Measurements from ENCODE around the gene TPI1. TPM values are rescaled to one million over a fixed set of nuclear protein-coding genes. Genes with fewer than 3 reads are reported as not detected.

Gene TPI1
- total RNA-seq, 1 experiment from 2014 or later: 1,045 TPM

DNA sequence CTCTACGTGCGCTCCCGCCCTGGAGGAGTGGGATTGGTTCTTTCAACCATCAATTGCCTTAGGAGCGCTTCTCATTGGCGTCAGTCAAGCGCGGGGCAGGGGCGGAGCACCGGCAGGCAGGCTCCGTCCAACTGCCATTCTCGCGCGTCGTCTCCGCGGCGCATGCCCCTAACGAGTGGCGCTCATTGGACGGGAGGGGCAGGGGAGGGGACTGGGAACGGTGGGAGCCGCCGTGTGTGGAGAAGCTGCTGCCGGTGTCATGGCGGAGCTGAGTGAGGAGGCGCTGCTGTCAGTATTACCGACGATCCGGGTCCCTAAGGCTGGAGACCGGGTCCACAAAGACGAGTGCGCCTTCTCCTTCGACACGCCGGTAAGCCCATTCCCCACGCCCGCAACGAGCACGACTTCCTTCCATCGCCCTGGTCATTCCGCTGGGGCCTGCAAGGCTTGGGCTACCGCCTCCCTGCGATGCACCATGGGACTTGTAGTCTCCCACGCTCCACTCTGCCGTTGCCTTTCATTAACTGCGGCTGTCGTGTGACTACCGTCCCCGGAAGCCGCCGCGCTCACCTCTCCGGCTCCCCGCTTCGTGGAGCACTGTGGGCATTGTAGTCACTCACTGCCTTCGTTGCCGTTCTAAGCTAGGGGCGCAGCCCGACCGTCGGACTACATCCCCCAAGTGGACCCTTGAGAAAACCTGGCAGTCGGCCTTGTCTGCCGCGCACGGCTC lies 15.2 kb upstream of the TPI1 start, which contains the start of gene USP5 (continued):
- TF ChIP-seq, protein P1, sequence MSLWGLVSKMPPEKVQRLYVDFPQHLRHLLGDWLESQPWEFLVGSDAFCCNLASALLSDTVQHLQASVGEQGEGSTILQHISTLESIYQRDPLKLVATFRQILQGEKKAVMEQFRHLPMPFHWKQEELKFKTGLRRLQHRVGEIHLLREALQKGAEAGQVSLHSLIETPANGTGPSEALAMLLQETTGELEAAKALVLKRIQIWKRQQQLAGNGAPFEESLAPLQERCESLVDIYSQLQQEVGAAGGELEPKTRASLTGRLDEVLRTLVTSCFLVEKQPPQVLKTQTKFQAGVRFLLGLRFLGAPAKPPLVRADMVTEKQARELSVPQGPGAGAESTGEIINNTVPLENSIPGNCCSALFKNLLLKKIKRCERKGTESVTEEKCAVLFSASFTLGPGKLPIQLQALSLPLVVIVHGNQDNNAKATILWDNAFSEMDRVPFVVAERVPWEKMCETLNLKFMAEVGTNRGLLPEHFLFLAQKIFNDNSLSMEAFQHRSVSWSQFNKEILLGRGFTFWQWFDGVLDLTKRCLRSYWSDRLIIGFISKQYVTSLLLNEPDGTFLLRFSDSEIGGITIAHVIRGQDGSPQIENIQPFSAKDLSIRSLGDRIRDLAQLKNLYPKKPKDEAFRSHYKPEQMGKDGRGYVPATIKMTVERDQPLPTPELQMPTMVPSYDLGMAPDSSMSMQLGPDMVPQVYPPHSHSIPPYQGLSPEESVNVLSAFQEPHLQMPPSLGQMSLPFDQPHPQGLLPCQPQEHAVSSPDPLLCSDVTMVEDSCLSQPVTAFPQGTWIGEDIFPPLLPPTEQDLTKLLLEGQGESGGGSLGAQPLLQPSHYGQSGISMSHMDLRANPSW (CRISPR knock-in tag; conservative IDR thresholded peaks at IDR 0.05; ENCODE audit: low read depth): no peak
- peak; percentile 67 for TF ChIP-seq GABPB1 (CRISPR knock-in tag; IDR thresholded peaks at IDR 0.05)

DNA sequence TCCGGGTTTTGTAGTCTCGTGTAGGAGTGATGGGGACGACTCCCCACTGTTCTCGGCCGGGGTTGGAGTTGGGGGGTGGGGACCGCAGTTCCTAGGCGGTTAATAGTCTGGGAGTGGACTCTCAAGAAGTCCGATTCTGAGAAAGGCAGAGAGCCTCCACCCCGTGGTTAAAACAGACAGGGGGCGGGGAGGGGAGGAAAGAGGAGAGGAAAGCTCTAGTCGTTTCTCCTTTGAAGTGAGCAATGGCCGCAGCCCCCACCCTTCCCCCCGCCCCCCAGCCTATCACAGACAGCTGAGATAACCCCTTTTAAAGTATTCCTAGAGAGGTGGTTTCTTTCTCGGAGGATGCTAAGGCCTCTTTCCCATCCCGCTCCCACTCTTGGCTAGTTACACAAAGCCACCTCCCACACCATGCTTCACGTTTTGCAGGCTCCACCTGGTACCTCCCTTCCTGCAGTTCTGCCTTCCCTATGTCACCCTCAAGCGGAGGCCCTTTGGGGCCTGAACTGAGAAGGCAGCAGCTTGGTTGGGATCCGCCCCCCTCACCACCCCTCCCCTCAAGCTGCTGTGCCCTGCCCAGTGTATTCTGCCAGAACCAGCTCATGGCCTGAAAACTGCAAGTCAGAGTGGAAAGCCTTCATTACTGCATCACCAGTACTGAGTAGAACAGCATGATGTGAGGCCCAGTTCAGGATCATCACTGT lies 14.5 kb upstream of the TPI1 start:
- Mint-ChIP-seq H3K9me3 (no peaks in the 10 kb centered on the region), H3K27me3 (ENCODE audit: low read depth) (no peaks in the 10 kb centered on the region), H3K4me3 (peak overlapping the region; percentile 95), H3K36me3 (peaks cover 35% of the 10 kb centered on the region), H3K27ac (peak overlapping the region; percentile 94), H3K4me1 (peaks cover 19% of the 10 kb centered on the region)
- CTCF ChIA-PET: interaction anchor here (0.6 to 6.0 kb wide), 21 partner anchors 11 to 283 kb away, joined by 3 to 181 read pairs (median 10); partner anchors contain the start of genes C12orf57, C1RL, COPS7A and GNB3
- ATAC-seq (no peak), DNase-seq (ENCODE audit: low spot score) (peak; percentile 53)
- POLR2A ChIA-PET: interaction anchor here (0.6 to 3.0 kb wide), 14 partner anchors 9 to 319 kb away, joined by 3 to 33 read pairs (median 8); partner anchors contain the start of genes C12orf57, CD4, GAPDH and MLF2
- TF ChIP-seq ZNF671 (CRISPR knock-in tag; IDR thresholded peaks at IDR 0.05) (no peak), ZNF263 (CRISPR knock-in tag; IDR thresholded peaks at IDR 0.05; ENCODE audit: low read depth) (no peak), RORB (CRISPR knock-in tag; IDR thresholded peaks at IDR 0.05) (no peak), SP1 (CRISPR knock-in tag; conservative IDR thresholded peaks at IDR 0.05) (no peak), ZNF396 (CRISPR knock-in tag; IDR thresholded peaks at IDR 0.05; ENCODE audit: borderline replicate concordance) (no peak), HMGA2 (CRISPR knock-in tag; IDR thresholded peaks at IDR 0.05) (no peak), TP53 (CRISPR knock-in tag; IDR thresholded peaks at IDR 0.05) (no peak)
- TF ChIP-seq, protein P2, sequence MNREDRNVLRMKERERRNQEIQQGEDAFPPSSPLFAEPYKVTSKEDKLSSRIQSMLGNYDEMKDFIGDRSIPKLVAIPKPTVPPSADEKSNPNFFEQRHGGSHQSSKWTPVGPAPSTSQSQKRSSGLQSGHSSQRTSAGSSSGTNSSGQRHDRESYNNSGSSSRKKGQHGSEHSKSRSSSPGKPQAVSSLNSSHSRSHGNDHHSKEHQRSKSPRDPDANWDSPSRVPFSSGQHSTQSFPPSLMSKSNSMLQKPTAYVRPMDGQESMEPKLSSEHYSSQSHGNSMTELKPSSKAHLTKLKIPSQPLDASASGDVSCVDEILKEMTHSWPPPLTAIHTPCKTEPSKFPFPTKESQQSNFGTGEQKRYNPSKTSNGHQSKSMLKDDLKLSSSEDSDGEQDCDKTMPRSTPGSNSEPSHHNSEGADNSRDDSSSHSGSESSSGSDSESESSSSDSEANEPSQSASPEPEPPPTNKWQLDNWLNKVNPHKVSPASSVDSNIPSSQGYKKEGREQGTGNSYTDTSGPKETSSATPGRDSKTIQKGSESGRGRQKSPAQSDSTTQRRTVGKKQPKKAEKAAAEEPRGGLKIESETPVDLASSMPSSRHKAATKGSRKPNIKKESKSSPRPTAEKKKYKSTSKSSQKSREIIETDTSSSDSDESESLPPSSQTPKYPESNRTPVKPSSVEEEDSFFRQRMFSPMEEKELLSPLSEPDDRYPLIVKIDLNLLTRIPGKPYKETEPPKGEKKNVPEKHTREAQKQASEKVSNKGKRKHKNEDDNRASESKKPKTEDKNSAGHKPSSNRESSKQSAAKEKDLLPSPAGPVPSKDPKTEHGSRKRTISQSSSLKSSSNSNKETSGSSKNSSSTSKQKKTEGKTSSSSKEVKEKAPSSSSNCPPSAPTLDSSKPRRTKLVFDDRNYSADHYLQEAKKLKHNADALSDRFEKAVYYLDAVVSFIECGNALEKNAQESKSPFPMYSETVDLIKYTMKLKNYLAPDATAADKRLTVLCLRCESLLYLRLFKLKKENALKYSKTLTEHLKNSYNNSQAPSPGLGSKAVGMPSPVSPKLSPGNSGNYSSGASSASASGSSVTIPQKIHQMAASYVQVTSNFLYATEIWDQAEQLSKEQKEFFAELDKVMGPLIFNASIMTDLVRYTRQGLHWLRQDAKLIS (CRISPR knock-in tag; IDR thresholded peaks at IDR 0.05; ENCODE audit: borderline replicate concordance): no peak
- TF ChIP-seq, protein P3, sequence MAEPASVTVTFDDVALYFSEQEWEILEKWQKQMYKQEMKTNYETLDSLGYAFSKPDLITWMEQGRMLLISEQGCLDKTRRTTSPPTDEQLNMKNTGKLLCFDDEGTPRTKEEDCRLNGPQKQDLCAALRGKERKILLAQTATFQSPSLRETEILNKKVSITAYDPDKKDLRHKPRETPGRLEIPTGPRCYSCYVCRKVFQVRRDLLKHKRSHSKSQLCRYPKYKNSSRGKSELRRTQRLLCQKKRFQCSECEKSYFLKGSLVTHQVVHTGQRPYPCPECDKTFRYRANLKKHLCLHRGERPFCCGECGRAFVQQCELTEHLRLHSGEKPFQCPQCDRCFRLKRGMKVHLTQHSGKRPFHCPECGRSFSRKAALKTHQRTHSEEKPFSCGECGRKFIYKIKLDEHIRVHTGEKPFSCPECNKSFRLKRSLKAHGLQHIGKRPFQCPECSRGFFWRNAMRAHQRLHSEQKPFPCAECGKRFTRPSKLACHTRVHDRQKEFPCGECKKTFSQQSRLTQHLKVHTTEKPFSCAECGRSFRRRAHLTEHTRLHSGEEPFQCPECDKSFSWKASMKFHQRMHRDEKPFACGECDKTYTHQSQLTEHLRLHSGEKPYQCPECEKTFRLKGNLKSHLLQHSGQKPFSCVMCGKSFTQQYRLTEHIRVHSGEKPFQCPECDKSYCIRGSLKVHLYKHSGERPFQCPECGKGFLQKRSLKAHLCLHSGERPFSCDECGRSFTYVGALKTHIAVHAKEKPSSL (CRISPR knock-in tag; conservative IDR thresholded peaks at IDR 0.05): no peak
- TF ChIP-seq, protein P4, sequence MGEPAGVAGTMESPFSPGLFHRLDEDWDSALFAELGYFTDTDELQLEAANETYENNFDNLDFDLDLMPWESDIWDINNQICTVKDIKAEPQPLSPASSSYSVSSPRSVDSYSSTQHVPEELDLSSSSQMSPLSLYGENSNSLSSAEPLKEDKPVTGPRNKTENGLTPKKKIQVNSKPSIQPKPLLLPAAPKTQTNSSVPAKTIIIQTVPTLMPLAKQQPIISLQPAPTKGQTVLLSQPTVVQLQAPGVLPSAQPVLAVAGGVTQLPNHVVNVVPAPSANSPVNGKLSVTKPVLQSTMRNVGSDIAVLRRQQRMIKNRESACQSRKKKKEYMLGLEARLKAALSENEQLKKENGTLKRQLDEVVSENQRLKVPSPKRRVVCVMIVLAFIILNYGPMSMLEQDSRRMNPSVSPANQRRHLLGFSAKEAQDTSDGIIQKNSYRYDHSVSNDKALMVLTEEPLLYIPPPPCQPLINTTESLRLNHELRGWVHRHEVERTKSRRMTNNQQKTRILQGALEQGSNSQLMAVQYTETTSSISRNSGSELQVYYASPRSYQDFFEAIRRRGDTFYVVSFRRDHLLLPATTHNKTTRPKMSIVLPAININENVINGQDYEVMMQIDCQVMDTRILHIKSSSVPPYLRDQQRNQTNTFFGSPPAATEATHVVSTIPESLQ (CRISPR knock-in tag; IDR thresholded peaks at IDR 0.05): no peak
- TF ChIP-seq, protein P5, sequence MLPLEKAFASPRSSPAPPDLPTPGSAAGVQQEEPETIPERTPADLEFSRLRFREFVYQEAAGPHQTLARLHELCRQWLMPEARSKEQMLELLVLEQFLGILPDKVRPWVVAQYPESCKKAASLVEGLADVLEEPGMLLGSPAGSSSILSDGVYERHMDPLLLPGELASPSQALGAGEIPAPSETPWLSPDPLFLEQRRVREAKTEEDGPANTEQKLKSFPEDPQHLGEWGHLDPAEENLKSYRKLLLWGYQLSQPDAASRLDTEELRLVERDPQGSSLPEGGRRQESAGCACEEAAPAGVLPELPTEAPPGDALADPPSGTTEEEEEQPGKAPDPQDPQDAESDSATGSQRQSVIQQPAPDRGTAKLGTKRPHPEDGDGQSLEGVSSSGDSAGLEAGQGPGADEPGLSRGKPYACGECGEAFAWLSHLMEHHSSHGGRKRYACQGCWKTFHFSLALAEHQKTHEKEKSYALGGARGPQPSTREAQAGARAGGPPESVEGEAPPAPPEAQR (CRISPR knock-in tag; IDR thresholded peaks at IDR 0.05): no peak
- TF ChIP-seq, protein P6, sequence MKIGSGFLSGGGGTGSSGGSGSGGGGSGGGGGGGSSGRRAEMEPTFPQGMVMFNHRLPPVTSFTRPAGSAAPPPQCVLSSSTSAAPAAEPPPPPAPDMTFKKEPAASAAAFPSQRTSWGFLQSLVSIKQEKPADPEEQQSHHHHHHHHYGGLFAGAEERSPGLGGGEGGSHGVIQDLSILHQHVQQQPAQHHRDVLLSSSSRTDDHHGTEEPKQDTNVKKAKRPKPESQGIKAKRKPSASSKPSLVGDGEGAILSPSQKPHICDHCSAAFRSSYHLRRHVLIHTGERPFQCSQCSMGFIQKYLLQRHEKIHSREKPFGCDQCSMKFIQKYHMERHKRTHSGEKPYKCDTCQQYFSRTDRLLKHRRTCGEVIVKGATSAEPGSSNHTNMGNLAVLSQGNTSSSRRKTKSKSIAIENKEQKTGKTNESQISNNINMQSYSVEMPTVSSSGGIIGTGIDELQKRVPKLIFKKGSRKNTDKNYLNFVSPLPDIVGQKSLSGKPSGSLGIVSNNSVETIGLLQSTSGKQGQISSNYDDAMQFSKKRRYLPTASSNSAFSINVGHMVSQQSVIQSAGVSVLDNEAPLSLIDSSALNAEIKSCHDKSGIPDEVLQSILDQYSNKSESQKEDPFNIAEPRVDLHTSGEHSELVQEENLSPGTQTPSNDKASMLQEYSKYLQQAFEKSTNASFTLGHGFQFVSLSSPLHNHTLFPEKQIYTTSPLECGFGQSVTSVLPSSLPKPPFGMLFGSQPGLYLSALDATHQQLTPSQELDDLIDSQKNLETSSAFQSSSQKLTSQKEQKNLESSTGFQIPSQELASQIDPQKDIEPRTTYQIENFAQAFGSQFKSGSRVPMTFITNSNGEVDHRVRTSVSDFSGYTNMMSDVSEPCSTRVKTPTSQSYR (CRISPR knock-in tag; IDR thresholded peaks at IDR 0.05): no peak
- TF ChIP-seq, protein P7, sequence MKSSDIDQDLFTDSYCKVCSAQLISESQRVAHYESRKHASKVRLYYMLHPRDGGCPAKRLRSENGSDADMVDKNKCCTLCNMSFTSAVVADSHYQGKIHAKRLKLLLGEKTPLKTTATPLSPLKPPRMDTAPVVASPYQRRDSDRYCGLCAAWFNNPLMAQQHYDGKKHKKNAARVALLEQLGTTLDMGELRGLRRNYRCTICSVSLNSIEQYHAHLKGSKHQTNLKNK (CRISPR knock-in tag; IDR thresholded peaks at IDR 0.05): no peak

Data from WTC11 (cell line).